ENCODE measurements around the gene METTL27. TPM values are rescaled to one million over a fixed set of nuclear protein-coding genes. Genes with fewer than 3 reads are reported as not detected.
"Not testable (repeated sequence)": the region's sequence is repeated elsewhere in the genome, so short reads cannot be mapped to it uniquely, and the experiment has no call there.

The METTL27 gene
- total RNA-seq, 2 donors from 2014 or later, result 2.1 to 3.3 TPM

DNA sequence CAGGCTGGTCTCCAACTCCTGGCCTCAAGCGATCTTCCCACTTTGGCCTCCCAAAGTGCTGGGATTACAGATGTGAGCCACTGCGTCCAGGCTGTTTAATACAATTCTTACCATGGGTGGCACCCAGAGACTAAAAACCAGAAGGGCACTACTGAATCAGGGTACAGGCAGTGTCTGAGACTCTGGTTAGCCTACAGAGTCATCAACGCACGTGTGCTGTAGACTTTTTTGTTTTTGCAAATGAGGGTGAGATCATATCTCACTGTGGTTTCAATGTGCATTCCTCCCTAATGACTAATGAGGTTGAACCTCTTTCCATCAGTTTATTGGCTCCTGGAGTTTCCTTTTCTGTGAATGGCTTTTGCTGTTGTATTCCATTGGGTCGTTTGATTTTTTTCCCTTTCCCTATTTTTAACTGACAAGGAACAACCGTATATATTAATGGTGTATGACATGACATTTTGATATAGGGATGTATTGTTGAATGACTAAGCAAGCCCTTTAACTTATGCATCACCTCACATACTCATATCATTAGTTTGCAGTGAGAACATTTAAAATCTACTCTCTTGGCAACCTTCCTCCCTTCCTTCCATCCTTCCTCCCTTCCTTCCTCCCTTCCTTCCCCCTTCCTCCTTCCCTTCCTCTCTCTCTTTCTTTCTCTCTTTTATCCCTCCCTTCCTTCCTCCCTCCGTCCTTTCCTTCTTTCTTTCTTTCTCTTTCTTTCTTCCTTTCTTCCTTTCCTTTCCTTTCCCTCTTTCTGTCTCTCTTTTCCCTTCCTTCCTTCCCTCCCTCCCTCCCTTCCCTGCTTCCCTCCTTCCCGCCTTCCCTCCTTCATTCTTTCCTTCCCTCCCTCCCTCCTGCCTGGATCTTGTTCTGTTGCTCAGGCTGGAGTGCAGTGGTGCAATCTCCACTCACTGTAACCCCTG lies 9.4 kb upstream of the METTL27 start:
- WGBS, 2 donors, result 53 to 64% methylated on average over 8 of the region's 8 CpGs
- TF ChIP-seq, protein P1, sequence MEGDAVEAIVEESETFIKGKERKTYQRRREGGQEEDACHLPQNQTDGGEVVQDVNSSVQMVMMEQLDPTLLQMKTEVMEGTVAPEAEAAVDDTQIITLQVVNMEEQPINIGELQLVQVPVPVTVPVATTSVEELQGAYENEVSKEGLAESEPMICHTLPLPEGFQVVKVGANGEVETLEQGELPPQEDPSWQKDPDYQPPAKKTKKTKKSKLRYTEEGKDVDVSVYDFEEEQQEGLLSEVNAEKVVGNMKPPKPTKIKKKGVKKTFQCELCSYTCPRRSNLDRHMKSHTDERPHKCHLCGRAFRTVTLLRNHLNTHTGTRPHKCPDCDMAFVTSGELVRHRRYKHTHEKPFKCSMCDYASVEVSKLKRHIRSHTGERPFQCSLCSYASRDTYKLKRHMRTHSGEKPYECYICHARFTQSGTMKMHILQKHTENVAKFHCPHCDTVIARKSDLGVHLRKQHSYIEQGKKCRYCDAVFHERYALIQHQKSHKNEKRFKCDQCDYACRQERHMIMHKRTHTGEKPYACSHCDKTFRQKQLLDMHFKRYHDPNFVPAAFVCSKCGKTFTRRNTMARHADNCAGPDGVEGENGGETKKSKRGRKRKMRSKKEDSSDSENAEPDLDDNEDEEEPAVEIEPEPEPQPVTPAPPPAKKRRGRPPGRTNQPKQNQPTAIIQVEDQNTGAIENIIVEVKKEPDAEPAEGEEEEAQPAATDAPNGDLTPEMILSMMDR (IDR thresholded peaks at IDR 0.05), result no peak
- TF ChIP-seq POLR2A (IDR thresholded peaks at IDR 0.05), result peak in 1 of 3 donors; percentile 41
- no peak overlapping the region for H3K4me3 ChIP-seq
- DNase-seq (no peak), ATAC-seq (peak; percentile 78)
- intact Hi-C loops (cut with DNase I), result no loop called here
- no peaks in the 10 kb centered on the region for H3K9me3 ChIP-seq
- peaks cover 17% of the 10 kb centered on the region for H3K4me1 ChIP-seq
- H3K27ac ChIP-seq, result peak overlapping the region in 3 of 4 donors; percentile 72 to 82 (median 74)
- H3K27me3 ChIP-seq, result no peaks in the 10 kb centered on the region
- H3K36me3 ChIP-seq (replicated peaks in 1 of 2; ENCODE audit: insufficient read depth in 1 of 2, low read depth in 2 of 2), result no peaks in the 10 kb centered on the region

DNA sequence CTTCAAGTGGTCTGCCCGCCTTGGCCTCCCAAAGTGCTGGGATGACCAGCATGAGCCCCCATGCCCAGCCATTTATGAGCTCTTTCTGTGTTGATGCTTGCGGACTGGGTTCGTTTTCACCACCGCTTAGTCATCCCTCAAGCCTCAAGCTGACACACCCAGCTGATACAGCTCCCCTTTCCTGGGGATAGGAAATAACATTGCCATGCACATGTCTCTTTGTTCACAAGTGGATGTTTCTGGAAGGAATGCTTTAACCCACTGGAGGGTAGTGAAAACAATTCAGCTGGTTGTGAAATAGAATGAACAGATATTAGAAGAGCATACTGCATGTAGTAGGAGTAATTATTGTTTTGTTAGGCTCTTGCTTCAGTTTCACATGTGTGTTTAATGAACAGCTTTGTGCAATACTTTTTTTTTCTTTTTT lies 8.5 kb upstream of the METTL27 start:
- no peak for TF ChIP-seq POLR2A (IDR thresholded peaks at IDR 0.05)
- TF ChIP-seq, protein P1 (IDR thresholded peaks at IDR 0.05), result no peak
- Histone ChIP-seq H3K4me1 (peaks cover 14% of the 10 kb centered on the region), H3K27me3 (no peaks in the 10 kb centered on the region), H3K36me3 (replicated peaks in 1 of 2; ENCODE audit: insufficient read depth in 1 of 2, low read depth in 2 of 2) (no peaks in the 10 kb centered on the region), H3K27ac (peak overlapping the region in 3 of 4 donors; percentile 72 to 82 (median 74)), H3K4me3 (no peak overlapping the region), H3K9me3 (no peaks in the 10 kb centered on the region)
- ATAC-seq, result no peak
- 82 to 86% methylated on average over 4 of the region's 4 CpGs for WGBS, 2 donors
- no peak for DNase-seq
- intact Hi-C loops (cut with DNase I), result no loop called here

DNA sequence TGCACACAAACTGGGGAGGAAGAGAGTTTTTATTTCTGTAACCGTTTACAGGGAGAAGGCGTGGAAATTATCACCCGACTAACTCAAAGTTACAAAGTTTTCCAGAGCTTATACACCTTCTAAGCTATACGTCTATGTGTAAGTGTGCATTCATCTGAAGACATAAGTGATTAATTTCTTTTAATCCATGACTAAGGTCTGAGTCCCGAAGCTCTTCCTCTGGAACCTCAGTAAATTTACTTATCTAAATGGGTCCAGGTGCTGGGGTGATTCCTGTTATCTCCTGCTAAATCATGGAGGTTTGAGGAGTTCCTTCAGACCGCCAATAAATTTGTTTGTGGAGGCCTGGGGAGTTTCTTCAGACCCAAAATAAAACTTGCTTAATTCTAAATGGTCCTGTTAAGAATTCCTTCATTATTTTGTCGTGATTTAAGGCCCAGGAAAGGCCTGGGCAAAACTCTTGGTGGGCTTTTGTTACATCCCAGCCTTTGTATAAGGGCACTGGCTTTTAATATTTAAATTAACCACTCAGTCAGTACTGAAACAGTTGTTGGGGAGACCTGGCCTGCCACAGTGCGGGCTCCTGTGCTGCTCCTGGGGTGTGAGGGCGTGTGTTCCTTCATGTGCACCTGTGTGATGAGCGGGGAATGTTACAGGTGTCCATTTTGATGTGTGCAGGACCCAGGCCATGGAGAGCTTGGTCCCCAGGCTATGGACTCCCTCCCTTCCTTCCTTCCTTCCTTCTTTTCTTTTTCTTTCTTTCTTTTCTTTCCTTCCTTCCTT lies 5.8 kb upstream of the METTL27 start:
- no peak overlapping the region for H3K4me3 ChIP-seq
- peaks cover 9% of the 10 kb centered on the region for H3K4me1 ChIP-seq
- WGBS, 2 donors, result 82 to 89% methylated on average over 10 of the region's 10 CpGs
- intact Hi-C loops (cut with DNase I), result no loop called here
- DNase-seq (no peak), ATAC-seq (no peak)
- H3K36me3 ChIP-seq (replicated peaks in 1 of 2; ENCODE audit: insufficient read depth in 1 of 2, low read depth in 2 of 2), result no peaks in the 10 kb centered on the region
- H3K27me3 ChIP-seq, result no peaks in the 10 kb centered on the region
- TF ChIP-seq POLR2A (IDR thresholded peaks at IDR 0.05), result no peak
- TF ChIP-seq, protein P1 (IDR thresholded peaks at IDR 0.05), result no peak
- no peak overlapping the region for H3K27ac ChIP-seq
- H3K9me3 ChIP-seq, result no peaks in the 10 kb centered on the region

DNA sequence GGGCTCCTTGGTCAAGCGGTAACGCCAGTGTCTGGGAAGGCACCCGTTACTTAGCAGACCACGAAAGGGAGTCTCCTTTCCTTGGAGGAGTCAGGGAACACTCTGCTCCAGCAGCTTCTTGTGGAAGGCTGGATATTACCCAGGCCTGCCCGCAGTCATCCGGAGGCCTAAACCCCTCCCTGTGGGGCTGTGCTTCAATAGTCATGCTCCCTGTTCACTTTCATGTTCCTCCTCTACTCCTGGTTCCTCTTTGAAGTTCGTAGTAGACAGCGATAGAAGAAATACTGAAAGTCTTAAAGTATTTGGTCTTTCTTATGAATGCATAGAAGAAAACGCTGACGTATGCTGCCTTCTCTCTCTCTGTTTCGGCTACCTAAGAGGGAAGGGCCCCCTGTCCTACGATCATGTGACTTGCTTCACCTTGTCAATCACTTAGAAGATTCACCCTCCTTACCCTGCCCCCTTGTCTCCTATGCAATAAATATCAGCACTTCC lies 3.4 kb upstream of the METTL27 start:
- H3K27me3 ChIP-seq; H3K4me3 ChIP-seq; intact Hi-C loops (cut with DNase I); H3K27ac ChIP-seq; H3K36me3 ChIP-seq (replicated peaks in 1 of 2; ENCODE audit: insufficient read depth in 1 of 2, low read depth in 2 of 2); H3K9me3 ChIP-seq; ATAC-seq: not testable (repeated sequence)
- 77% methylated on average over 8 to 12 of the region's 12 CpGs for WGBS, 2 donors
- peaks cover 14% of the 10 kb centered on the region for H3K4me1 ChIP-seq
- DNase-seq, result peak in 1 of 4 donors; percentile 52

DNA sequence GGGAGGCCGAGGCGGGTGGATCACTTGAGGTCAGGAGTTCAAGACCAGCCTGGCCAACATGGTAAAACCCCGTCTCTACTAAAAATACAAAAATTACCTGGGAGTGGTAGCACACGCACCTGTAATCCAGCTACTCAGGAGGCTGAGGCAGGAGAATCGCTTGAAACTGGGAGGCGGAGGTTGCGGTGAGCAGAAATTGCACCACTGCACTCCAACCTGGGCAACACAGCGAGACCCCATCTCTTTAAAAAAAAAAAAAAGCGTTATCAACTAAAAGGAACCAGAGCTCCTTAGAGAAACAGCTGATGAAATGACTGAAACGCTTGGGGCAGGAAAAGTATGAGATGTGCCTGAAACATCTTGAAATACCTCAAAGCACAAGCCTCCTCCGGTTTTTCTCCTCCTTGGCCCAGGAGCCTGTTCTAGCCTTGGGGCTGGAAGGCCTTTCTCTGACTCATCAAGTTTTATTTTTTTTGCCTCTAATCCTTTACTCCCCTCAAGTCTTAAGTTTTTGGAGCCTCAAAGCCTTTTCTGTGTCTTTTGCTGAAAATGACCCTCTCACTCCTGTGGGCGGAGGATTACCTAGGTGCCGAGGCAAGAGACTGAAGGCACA lies 2.6 kb upstream of the METTL27 start:
- Histone ChIP-seq H3K36me3 (replicated peaks in 1 of 2; ENCODE audit: insufficient read depth in 1 of 2, low read depth in 2 of 2) (no peaks in the 10 kb centered on the region), H3K9me3 (no peaks in the 10 kb centered on the region), H3K27me3 (no peaks in the 10 kb centered on the region), H3K27ac (no peak overlapping the region), H3K4me1 (peaks cover 15% of the 10 kb centered on the region), H3K4me3 (no peak overlapping the region)
- TF ChIP-seq, protein P1 (IDR thresholded peaks at IDR 0.05), result no peak
- TF ChIP-seq POLR2A (IDR thresholded peaks at IDR 0.05), result no peak
- DNase-seq, result no peak
- ATAC-seq, result no peak
- intact Hi-C loops (cut with DNase I), result no loop called here
- 80 to 86% methylated on average over 10 to 13 of the region's 13 CpGs for WGBS, 2 donors
